Testis (tissue), 2 donors: Measurements from ENCODE around the gene KBTBD12.

Source experiments
- POLR2A ChIP-seq: fragments of 450-650 bp; IDR thresholded peaks from one replicate; pipeline ENCODE4 v1.6.1; 2017; ENCODE audit warnings: antibody characterized with exemption, mild to moderate bottlenecking, moderate library complexity
- TF ChIP-seq, protein P1 (sequence below), 3 experiments: fragments of 450-650 bp in 2 of 3; fragments of 200-600 bp in 1 of 3; sonication (generic) in 1 of 3; IDR thresholded peaks; one replicate each; pipeline ENCODE4 v1.5.1; 2016 to 2019; ENCODE audit warnings: antibody characterized with exemption in 3 of 3, mild to moderate bottlenecking in 2 of 3, moderate library complexity in 1 of 3

DNA sequence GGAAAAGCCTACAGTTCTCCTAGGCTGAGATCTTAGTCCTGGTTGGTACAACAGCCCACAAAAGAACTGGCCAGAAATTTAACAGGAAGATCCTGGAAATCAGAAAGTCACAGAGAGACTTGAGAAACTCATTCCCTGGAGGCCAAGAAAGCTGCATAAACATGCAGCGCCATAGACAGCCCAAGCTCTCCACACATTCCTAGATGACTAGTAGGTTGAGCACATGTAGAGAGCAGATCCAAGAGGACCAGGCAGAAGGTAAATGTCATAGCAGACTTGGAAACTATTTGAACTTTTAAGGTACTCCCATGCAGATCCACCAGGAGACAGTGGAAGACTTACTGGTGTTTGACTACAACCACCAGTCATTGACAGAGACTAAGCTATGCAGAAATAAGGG is 18.4 kb downstream of the KBTBD12 start:
- TF ChIP-seq, protein P1, sequence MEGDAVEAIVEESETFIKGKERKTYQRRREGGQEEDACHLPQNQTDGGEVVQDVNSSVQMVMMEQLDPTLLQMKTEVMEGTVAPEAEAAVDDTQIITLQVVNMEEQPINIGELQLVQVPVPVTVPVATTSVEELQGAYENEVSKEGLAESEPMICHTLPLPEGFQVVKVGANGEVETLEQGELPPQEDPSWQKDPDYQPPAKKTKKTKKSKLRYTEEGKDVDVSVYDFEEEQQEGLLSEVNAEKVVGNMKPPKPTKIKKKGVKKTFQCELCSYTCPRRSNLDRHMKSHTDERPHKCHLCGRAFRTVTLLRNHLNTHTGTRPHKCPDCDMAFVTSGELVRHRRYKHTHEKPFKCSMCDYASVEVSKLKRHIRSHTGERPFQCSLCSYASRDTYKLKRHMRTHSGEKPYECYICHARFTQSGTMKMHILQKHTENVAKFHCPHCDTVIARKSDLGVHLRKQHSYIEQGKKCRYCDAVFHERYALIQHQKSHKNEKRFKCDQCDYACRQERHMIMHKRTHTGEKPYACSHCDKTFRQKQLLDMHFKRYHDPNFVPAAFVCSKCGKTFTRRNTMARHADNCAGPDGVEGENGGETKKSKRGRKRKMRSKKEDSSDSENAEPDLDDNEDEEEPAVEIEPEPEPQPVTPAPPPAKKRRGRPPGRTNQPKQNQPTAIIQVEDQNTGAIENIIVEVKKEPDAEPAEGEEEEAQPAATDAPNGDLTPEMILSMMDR (IDR thresholded peaks at IDR 0.05): no peak
- TF ChIP-seq POLR2A: no peak
